OCI-LY1 (cell line): ENCODE results near the gene GLDN.

Experiments used
- H2AFZ ChIP-seq: fragments of 200-600 bp; sonication (generic), shearing (Covaris generic); 2 replicates; pipeline ENCODE4 v1.6.0; 2014; ENCODE audit warnings: antibody characterized with exemption, mild to moderate bottlenecking, low read length
- H3F3A ChIP-seq: fragments of 200-600 bp; sonication (generic), shearing (Covaris generic); 2 replicates; pipeline ENCODE4 v1.6.0; 2014; ENCODE audit warnings: mild to moderate bottlenecking, antibody characterized with exemption, low read length, moderate library complexity; ENCODE audit not compliant: insufficient read depth
- H3K27ac ChIP-seq: fragments of 200-600 bp; sonication (generic); 2 replicates; pipeline ENCODE4 v1.5.1; 2014; ENCODE audit warnings: low read length, mixed run types, mild to moderate bottlenecking, low read depth; ENCODE audit not compliant: poor library complexity, severe bottlenecking
- H3K27me3 ChIP-seq: fragments of 200-600 bp; sonication (generic); 2 replicates; pipeline ENCODE4 v1.6.0; 2014; ENCODE audit warnings: antibody characterized with exemption, mild to moderate bottlenecking, low read length, moderate library complexity; ENCODE audit not compliant: insufficient read depth
- H3K36me3 ChIP-seq: fragments of 200-600 bp; sonication (generic); 2 replicates; pipeline ENCODE4 v1.6.1; 2014; ENCODE audit warnings: mild to moderate bottlenecking, antibody characterized with exemption, low read length, moderate library complexity, mixed read lengths; ENCODE audit not compliant: insufficient read depth
- H3K4me1 ChIP-seq: fragments of 200-600 bp; sonication (generic); 2 replicates; pipeline ENCODE4 v1.5.1; 2014; ENCODE audit warnings: mild to moderate bottlenecking, low read length, moderate library complexity; ENCODE audit not compliant: insufficient read depth, severe bottlenecking
- H3K4me2 ChIP-seq: fragments of 200-600 bp; sonication (generic), shearing (Covaris generic); 2 replicates; pipeline ENCODE4 v1.6.1; 2014; ENCODE audit warnings: low read length
- H3K4me3 ChIP-seq: fragments of 200-600 bp; sonication (generic); 2 replicates; pipeline ENCODE4 v1.5.1; 2014; ENCODE audit warnings: low read length, low read depth, mild to moderate bottlenecking, mixed read lengths; ENCODE audit not compliant: poor library complexity, severe bottlenecking
- H3K79me2 ChIP-seq: fragments of 200-600 bp; shearing (Covaris generic); 2 replicates; pipeline ENCODE4 v1.6.1; 2016; ENCODE audit warnings: mixed run types, low read length, mixed read lengths; ENCODE audit not compliant: insufficient read depth
- H3K9ac ChIP-seq: fragments of 200-600 bp; sonication (generic), shearing (Covaris generic); 2 replicates; pipeline ENCODE4 v1.6.1; 2014; ENCODE audit warnings: mild to moderate bottlenecking, low read length, mixed read lengths
- H3K9me2 ChIP-seq: fragments of 200-600 bp; sonication (generic), shearing (Covaris generic); 2 replicates; pipeline ENCODE4 v1.6.1; 2014; ENCODE audit warnings: low read depth, mild to moderate bottlenecking, low read length, mixed read lengths
- H3K9me3 ChIP-seq: fragments of 200-600 bp; shearing (Covaris generic); 2 replicates; pipeline ENCODE4 v1.6.1; 2014; ENCODE audit warnings: low read length, mixed read lengths
- H4K20me1 ChIP-seq: fragments of 200-600 bp; sonication (generic), shearing (Covaris generic); 2 replicates; pipeline ENCODE4 v1.6.0; 2016; ENCODE audit warnings: mild to moderate bottlenecking, low read length; ENCODE audit not compliant: insufficient read depth
- EZH2 ChIP-seq: fragments of 200-600 bp; sonication (generic), shearing (Covaris generic); IDR thresholded peaks from 2 replicates; pipeline ENCODE4 v1.8.0; 2017; ENCODE audit warnings: borderline replicate concordance, mixed run types, mild to moderate bottlenecking, antibody characterized with exemption, low read length, moderate library complexity, mixed read lengths
- TF ChIP-seq, protein P1 (sequence below): fragments of 200-600 bp; sonication (generic), shearing (Covaris generic); IDR thresholded peaks from 2 replicates; pipeline ENCODE4 v1.5.1; 2017; ENCODE audit warnings: mild to moderate bottlenecking, antibody characterized with exemption, low read length, moderate library complexity, mixed read lengths

Gene GLDN

DNA sequence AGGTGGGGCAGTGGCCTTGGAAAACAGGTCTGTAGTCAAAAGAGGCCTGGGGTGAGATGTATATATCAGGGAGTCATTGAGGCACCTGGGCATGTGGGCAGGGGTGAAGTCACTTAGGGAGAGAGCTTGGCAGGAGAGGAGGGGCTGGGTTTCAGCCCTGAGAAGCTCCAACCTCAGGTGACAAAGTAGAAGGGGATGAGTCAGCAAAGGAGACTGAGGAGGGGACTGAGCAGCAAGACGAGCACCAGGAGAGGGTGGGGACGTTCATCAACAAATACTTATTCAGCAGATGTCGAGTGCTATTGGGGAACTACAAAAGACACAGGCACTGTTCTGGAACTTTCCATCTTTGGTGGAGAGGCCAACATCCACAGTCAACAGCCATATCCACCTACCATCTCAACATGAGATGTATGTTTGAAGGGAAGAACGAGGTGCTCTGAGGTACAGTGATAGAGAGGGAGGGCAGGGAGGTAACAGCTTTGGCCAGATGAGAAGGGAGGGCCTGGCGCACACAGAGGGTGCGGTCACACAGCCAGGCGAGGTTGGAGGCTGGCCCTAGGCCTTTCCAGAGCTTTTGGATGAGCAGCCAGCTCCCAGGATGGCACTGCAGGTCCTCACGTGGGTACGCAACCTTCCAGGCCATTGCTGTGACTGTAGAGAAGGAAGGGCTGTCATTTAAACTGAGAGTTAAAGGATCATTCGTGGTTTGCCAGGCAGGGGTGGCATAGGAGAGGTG lies 45.7 kb downstream of the GLDN start:
- no peaks in the 10 kb centered on the region for H3K9me2 ChIP-seq
- no peak overlapping the region for H3K9ac ChIP-seq
- no peaks in the 10 kb centered on the region for H3K36me3 ChIP-seq
- no peak overlapping the region for H3K4me3 ChIP-seq
- no peak overlapping the region for H3K4me2 ChIP-seq
- H4K20me1 ChIP-seq, result no peaks in the 10 kb centered on the region
- no peaks in the 10 kb centered on the region for H3K4me1 ChIP-seq
- H3F3A ChIP-seq, result no peaks in the 10 kb centered on the region
- no peaks in the 10 kb centered on the region for H3K9me3 ChIP-seq
- H3K79me2 ChIP-seq, result no peaks in the 10 kb centered on the region
- H2AFZ ChIP-seq, result no peak overlapping the region
- no peaks in the 10 kb centered on the region for H3K27me3 ChIP-seq
- no peak for TF ChIP-seq EZH2
- TF ChIP-seq, protein P1, sequence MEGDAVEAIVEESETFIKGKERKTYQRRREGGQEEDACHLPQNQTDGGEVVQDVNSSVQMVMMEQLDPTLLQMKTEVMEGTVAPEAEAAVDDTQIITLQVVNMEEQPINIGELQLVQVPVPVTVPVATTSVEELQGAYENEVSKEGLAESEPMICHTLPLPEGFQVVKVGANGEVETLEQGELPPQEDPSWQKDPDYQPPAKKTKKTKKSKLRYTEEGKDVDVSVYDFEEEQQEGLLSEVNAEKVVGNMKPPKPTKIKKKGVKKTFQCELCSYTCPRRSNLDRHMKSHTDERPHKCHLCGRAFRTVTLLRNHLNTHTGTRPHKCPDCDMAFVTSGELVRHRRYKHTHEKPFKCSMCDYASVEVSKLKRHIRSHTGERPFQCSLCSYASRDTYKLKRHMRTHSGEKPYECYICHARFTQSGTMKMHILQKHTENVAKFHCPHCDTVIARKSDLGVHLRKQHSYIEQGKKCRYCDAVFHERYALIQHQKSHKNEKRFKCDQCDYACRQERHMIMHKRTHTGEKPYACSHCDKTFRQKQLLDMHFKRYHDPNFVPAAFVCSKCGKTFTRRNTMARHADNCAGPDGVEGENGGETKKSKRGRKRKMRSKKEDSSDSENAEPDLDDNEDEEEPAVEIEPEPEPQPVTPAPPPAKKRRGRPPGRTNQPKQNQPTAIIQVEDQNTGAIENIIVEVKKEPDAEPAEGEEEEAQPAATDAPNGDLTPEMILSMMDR, result no peak
- H3K27ac ChIP-seq, result no peak overlapping the region

DNA sequence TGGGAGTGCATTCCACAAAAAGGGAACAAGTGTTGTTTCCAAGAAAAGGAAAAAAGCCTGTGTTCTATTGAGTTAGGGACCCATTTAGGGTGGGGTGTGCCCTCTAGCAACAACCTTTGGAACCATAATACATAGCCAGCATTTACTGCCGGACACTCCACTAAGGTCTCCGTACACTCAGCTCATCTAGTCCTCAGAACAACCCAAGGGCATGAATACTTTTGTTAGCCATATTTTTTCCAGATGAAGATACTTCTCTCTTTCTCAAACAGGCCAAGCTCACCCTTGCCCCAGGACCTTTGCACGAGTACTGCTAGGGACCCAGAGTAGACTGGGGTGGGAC lies 46.2 kb downstream of the GLDN start:
- H3K27me3 ChIP-seq, result no peaks in the 10 kb centered on the region
- H3K4me2 ChIP-seq, result no peak overlapping the region
- no peaks in the 10 kb centered on the region for H3K9me2 ChIP-seq
- H3K9me3 ChIP-seq, result no peaks in the 10 kb centered on the region
- H3K9ac ChIP-seq, result no peak overlapping the region
- no peaks in the 10 kb centered on the region for H3K36me3 ChIP-seq
- H2AFZ ChIP-seq, result no peak overlapping the region
- H3F3A ChIP-seq, result no peaks in the 10 kb centered on the region
- H3K27ac ChIP-seq, result no peak overlapping the region
- H3K4me1 ChIP-seq, result no peaks in the 10 kb centered on the region
- TF ChIP-seq, protein P1, result no peak
- no peak for TF ChIP-seq EZH2
- H4K20me1 ChIP-seq, result no peaks in the 10 kb centered on the region
- H3K79me2 ChIP-seq, result no peaks in the 10 kb centered on the region
- no peak overlapping the region for H3K4me3 ChIP-seq

DNA sequence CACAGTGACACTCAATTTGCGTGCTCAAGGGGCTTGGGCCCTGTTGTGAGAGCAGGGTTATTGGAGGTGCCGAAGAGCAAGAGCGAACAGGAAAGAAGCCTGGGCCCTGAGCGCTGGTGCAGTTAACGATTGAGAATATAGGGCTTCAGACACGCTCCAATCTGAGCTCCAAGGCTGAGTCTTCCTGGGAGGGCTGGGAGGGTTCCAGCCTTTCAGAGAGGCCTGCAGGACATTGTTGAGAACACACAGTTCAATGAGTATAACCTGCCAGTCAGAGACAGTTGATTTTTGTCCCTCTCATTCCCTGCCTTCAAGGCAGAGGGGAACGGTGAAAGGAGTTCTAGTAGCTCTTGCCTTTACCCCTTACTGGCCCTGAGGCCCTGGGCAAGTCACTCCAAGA lies 47.3 kb downstream of the GLDN start:
- Histone ChIP-seq H3K27me3 (no peaks in the 10 kb centered on the region), H3K4me1 (no peaks in the 10 kb centered on the region), H3F3A (no peaks in the 10 kb centered on the region), H3K4me3 (no peak overlapping the region), H3K9me3 (no peaks in the 10 kb centered on the region), H3K9me2 (no peaks in the 10 kb centered on the region), H2AFZ (no peak overlapping the region), H3K4me2 (no peak overlapping the region), H3K27ac (no peak overlapping the region), H4K20me1 (no peaks in the 10 kb centered on the region), H3K79me2 (no peaks in the 10 kb centered on the region), H3K9ac (no peak overlapping the region), H3K36me3 (no peaks in the 10 kb centered on the region)
- TF ChIP-seq EZH2, result no peak
- TF ChIP-seq, protein P1, result no peak
